GM23338 (cell line): ENCODE data around the gene CDK5. TPM values are rescaled to one million over a fixed set of nuclear protein-coding genes. Genes with fewer than 3 reads are reported as not detected.

ENCODE experiments used
- ATAC-seq: fragments of 200-7000 bp; cut with Tn5 transposase; 3 replicates; pipeline ENCODE4 v1.9.1; 2020
- DNase-seq: peaks from one replicate; pipeline ENCODE4 v3.0.0-alpha.2; 2015; ENCODE audit warnings: low spot score
- H2AFZ ChIP-seq: fragments of 200-600 bp; sonication (generic); 2 replicates; pipeline ENCODE4 v1.8.0; 2016; ENCODE audit warnings: antibody characterized with exemption, mild to moderate bottlenecking, moderate library complexity
- H3F3A ChIP-seq: fragments of 200-600 bp; sonication (generic); replicated peaks from 2 replicates; pipeline ENCODE4 v1.8.0; 2017; ENCODE audit warnings: antibody characterized with exemption, mixed run types, low read depth
- H3K27ac ChIP-seq: fragments of 200-600 bp; sonication (generic); 2 replicates; pipeline ENCODE4 v1.6.1; 2016; ENCODE audit warnings: low read depth
- H3K27me3 ChIP-seq: fragments of 200-600 bp; sonication (generic); 2 replicates; pipeline ENCODE4 v1.8.0; 2016; ENCODE audit warnings: mild to moderate bottlenecking, mixed run types, moderate library complexity; ENCODE audit not compliant: insufficient read depth
- H3K36me3 ChIP-seq: fragments of 200-600 bp; sonication (generic); 2 replicates; pipeline ENCODE4 v1.8.0; 2016; ENCODE audit warnings: mild to moderate bottlenecking; ENCODE audit not compliant: insufficient read depth
- H3K4me1 ChIP-seq: fragments of 200-600 bp; sonication (generic); 2 replicates; pipeline ENCODE4 v1.8.0; 2016; ENCODE audit warnings: mild to moderate bottlenecking, moderate library complexity; ENCODE audit not compliant: insufficient read depth
- H3K4me2 ChIP-seq: fragments of 200-600 bp; sonication (generic); 2 replicates; pipeline ENCODE4 v1.7.1; 2017; ENCODE audit warnings: mixed run types
- H3K4me3 ChIP-seq: fragments of 200-600 bp; sonication (generic); 2 replicates; pipeline ENCODE4 v1.6.1; 2016; ENCODE audit warnings: mixed run types
- H3K79me2 ChIP-seq: fragments of 200-600 bp; sonication (generic); replicated peaks from 2 replicates; pipeline ENCODE4 v1.8.0; 2017; ENCODE audit warnings: mild to moderate bottlenecking; ENCODE audit not compliant: insufficient read depth
- H3K9me2 ChIP-seq: fragments of 200-600 bp; sonication (generic); 2 replicates; pipeline ENCODE4 v1.8.0; 2017; ENCODE audit not compliant: insufficient read depth
- H4K20me1 ChIP-seq: fragments of 200-600 bp; sonication (generic); replicated peaks from 2 replicates; pipeline ENCODE4 v1.8.0; 2017; ENCODE audit warnings: mild to moderate bottlenecking; ENCODE audit not compliant: insufficient read depth
- H3K27ac Mint-ChIP-seq: 2 replicates; pipeline ENCODE4 v1.8.0; 2020; ENCODE audit warnings: inconsistent platforms, mild to moderate bottlenecking, moderate library complexity, mixed read lengths
- H3K27me3 Mint-ChIP-seq: 3 replicates; pipeline ENCODE4 v1.8.0; 2022; ENCODE audit warnings: low read depth, mild to moderate bottlenecking, moderate library complexity, mixed read lengths, inconsistent platforms; ENCODE audit not compliant: insufficient read depth, poor library complexity
- H3K36me3 Mint-ChIP-seq: 3 replicates; pipeline ENCODE4 v1.8.0; 2021; ENCODE audit warnings: low read depth, mild to moderate bottlenecking, inconsistent platforms, moderate library complexity, mixed read lengths
- H3K4me1 Mint-ChIP-seq: 3 replicates; pipeline ENCODE4 v1.8.0; 2020; ENCODE audit warnings: mild to moderate bottlenecking, inconsistent platforms, mixed read lengths
- H3K4me3 Mint-ChIP-seq: 3 replicates; pipeline ENCODE4 v1.8.0; 2021; ENCODE audit warnings: moderate library complexity, mild to moderate bottlenecking, inconsistent platforms, mixed read lengths
- H3K9me3 Mint-ChIP-seq: 3 replicates; pipeline ENCODE4 v1.8.0; 2020; ENCODE audit warnings: moderate library complexity, mild to moderate bottlenecking, inconsistent platforms, mixed read lengths
- EZH2 ChIP-seq: fragments of 200-600 bp; sonication (generic); IDR thresholded peaks from one replicate; pipeline ENCODE4 v1.8.0; 2017; ENCODE audit warnings: antibody characterized with exemption, mild to moderate bottlenecking, low read depth; ENCODE audit not compliant: unreplicated experiment
- EZH2phosphoT487 ChIP-seq: fragments of 200-600 bp; sonication (generic); IDR thresholded peaks from one replicate; pipeline ENCODE4 v1.8.1; 2018; ENCODE audit warnings: antibody characterized with exemption; ENCODE audit not compliant: unreplicated experiment
- JUNB ChIP-seq: IDR thresholded peaks from one replicate; pipeline ENCODE4 v1.6.1; 2016; ENCODE audit warnings: antibody characterized with exemption; ENCODE audit not compliant: unreplicated experiment
- NANOG ChIP-seq: IDR thresholded peaks from 2 replicates; pipeline ENCODE4 v1.6.1; 2016; ENCODE audit warnings: antibody characterized with exemption, borderline replicate concordance
- POLR2AphosphoS5 ChIP-seq: IDR thresholded peaks from 2 replicates; pipeline ENCODE4 v1.6.1; 2016; ENCODE audit warnings: antibody characterized with exemption, low read depth
- STAT1 ChIP-seq: IDR thresholded peaks from one replicate; pipeline ENCODE4 v1.6.1; 2016; ENCODE audit warnings: antibody characterized with exemption; ENCODE audit not compliant: unreplicated experiment
- ZNF114 ChIP-seq: fragments of 250-450 bp; sonication (Bioruptor Pico); IDR thresholded peaks from 2 replicates; pipeline ENCODE4 v1.5.0; 2020; ENCODE audit warnings: mild to moderate bottlenecking, moderate library complexity
- ZNF331 ChIP-seq: fragments of 250-450 bp; sonication (Bioruptor Pico); IDR thresholded peaks from 2 replicates; pipeline ENCODE4 v1.5.0; 2020; ENCODE audit warnings: low read depth, mild to moderate bottlenecking, moderate library complexity
- polyA plus RNA-seq: library from polyadenylated mRNA; unstranded; fragments of >200 nt; fragmentation: Nextera tagmentation; extraction: Ambion mirVana; gene quantifications from 2 replicates; pipeline ENCODE4 v1.2.1, GENCODE V29; 2016
- total RNA-seq: library from RNA; depleted of rRNA; stranded (reverse); fragments of >200 nt; shearing (Covaris generic); gene quantifications from 2 replicates; pipeline ENCODE4 v1.2.3, GENCODE V29; 2014
- TF ChIP-seq, protein P1 (sequence below): IDR thresholded peaks from one replicate; pipeline ENCODE4 v1.6.1; 2018; ENCODE audit warnings: antibody characterized with exemption; ENCODE audit not compliant: unreplicated experiment
- TF ChIP-seq, protein P2 (sequence below): fragments of 250-450 bp; sonication (Bioruptor Pico); IDR thresholded peaks from 2 replicates; pipeline ENCODE4 v1.5.0; 2020; ENCODE audit warnings: mild to moderate bottlenecking, moderate library complexity
- TF ChIP-seq, protein P3 (sequence below), 2 experiments: fragments of 200-600 bp in 1 of 2; sonication (generic) in 1 of 2; conservative IDR thresholded peaks; 2 replicates each; pipeline versions ENCODE4 v1.5.1 to v1.6.1; 2016 to 2017; ENCODE audit warnings: antibody characterized with exemption in 2 of 2, low read depth in 2 of 2, mild to moderate bottlenecking in 2 of 2, moderate library complexity in 1 of 2
- TF ChIP-seq, protein P4 (sequence below): IDR thresholded peaks from 2 replicates; pipeline ENCODE4 v1.6.1; 2016; ENCODE audit warnings: antibody characterized with exemption

Gene CDK5
- total and polyA plus RNA-seq, 2 experiments from 2014 or later = 19.8 to 27.1 TPM

DNA sequence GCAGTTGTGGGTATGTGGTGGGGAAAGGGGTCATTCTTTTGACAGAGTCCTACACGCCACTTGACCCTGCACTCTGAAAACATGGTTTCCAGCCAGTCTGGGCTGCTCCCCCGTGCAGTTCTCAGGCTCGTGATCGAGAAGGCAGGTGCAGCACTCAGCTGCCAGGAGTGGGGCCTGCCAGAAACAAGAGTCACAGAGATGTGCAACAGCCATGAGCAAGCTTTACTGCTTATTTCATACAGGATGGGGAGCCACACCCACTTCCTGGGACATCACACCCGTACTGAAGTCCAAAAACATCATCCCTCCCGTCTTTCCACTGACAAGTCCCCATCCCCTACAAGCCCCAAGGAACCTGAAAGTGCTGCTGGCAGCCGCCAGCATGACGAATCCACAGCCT lies 42.7 kb downstream of the CDK5 start:
- Histone ChIP-seq H3K36me3 (no peaks in the 10 kb centered on the region; the same call in 1 of the 2 replicates), H3K4me1 (peaks cover 22% of the 10 kb centered on the region), H3K27ac (no peak overlapping the region), H2AFZ (no peak overlapping the region), H3K4me2 (no peak overlapping the region), H3K79me2 (no peaks in the 10 kb centered on the region), H3K4me3 (no peak overlapping the region), H4K20me1 (no peaks in the 10 kb centered on the region), H3F3A (peaks cover 9% of the 10 kb centered on the region; the same call in 1 of the 2 replicates), H3K9me2 (no peaks in the 10 kb centered on the region), H3K27me3 (peaks cover 49% of the 10 kb centered on the region)
- Mint-ChIP-seq H3K9me3 (peaks cover 4% of the 10 kb centered on the region; the same call in 2 of the 3 replicates), H3K27ac (no peak overlapping the region), H3K4me3 (peak overlapping the region; percentile 24; the same call in 2 of the 3 replicates), H3K27me3 (peaks cover 57% of the 10 kb centered on the region), H3K4me1 (peaks cover 40% of the 10 kb centered on the region), H3K36me3 (peaks cover 8% of the 10 kb centered on the region)
- DNase-seq (no peak), ATAC-seq (no peak)
- TF ChIP-seq JUNB (no peak), EZH2 (no peak), ZNF331 (CRISPR knock-in tag) (no peak), ZNF114 (CRISPR knock-in tag) (no peak), EZH2phosphoT487 (no peak), POLR2AphosphoS5 (no peak), STAT1 (no peak), NANOG (no peak)
- TF ChIP-seq, protein P1, sequence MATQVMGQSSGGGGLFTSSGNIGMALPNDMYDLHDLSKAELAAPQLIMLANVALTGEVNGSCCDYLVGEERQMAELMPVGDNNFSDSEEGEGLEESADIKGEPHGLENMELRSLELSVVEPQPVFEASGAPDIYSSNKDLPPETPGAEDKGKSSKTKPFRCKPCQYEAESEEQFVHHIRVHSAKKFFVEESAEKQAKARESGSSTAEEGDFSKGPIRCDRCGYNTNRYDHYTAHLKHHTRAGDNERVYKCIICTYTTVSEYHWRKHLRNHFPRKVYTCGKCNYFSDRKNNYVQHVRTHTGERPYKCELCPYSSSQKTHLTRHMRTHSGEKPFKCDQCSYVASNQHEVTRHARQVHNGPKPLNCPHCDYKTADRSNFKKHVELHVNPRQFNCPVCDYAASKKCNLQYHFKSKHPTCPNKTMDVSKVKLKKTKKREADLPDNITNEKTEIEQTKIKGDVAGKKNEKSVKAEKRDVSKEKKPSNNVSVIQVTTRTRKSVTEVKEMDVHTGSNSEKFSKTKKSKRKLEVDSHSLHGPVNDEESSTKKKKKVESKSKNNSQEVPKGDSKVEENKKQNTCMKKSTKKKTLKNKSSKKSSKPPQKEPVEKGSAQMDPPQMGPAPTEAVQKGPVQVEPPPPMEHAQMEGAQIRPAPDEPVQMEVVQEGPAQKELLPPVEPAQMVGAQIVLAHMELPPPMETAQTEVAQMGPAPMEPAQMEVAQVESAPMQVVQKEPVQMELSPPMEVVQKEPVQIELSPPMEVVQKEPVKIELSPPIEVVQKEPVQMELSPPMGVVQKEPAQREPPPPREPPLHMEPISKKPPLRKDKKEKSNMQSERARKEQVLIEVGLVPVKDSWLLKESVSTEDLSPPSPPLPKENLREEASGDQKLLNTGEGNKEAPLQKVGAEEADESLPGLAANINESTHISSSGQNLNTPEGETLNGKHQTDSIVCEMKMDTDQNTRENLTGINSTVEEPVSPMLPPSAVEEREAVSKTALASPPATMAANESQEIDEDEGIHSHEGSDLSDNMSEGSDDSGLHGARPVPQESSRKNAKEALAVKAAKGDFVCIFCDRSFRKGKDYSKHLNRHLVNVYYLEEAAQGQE = no peak
- TF ChIP-seq, protein P2, sequence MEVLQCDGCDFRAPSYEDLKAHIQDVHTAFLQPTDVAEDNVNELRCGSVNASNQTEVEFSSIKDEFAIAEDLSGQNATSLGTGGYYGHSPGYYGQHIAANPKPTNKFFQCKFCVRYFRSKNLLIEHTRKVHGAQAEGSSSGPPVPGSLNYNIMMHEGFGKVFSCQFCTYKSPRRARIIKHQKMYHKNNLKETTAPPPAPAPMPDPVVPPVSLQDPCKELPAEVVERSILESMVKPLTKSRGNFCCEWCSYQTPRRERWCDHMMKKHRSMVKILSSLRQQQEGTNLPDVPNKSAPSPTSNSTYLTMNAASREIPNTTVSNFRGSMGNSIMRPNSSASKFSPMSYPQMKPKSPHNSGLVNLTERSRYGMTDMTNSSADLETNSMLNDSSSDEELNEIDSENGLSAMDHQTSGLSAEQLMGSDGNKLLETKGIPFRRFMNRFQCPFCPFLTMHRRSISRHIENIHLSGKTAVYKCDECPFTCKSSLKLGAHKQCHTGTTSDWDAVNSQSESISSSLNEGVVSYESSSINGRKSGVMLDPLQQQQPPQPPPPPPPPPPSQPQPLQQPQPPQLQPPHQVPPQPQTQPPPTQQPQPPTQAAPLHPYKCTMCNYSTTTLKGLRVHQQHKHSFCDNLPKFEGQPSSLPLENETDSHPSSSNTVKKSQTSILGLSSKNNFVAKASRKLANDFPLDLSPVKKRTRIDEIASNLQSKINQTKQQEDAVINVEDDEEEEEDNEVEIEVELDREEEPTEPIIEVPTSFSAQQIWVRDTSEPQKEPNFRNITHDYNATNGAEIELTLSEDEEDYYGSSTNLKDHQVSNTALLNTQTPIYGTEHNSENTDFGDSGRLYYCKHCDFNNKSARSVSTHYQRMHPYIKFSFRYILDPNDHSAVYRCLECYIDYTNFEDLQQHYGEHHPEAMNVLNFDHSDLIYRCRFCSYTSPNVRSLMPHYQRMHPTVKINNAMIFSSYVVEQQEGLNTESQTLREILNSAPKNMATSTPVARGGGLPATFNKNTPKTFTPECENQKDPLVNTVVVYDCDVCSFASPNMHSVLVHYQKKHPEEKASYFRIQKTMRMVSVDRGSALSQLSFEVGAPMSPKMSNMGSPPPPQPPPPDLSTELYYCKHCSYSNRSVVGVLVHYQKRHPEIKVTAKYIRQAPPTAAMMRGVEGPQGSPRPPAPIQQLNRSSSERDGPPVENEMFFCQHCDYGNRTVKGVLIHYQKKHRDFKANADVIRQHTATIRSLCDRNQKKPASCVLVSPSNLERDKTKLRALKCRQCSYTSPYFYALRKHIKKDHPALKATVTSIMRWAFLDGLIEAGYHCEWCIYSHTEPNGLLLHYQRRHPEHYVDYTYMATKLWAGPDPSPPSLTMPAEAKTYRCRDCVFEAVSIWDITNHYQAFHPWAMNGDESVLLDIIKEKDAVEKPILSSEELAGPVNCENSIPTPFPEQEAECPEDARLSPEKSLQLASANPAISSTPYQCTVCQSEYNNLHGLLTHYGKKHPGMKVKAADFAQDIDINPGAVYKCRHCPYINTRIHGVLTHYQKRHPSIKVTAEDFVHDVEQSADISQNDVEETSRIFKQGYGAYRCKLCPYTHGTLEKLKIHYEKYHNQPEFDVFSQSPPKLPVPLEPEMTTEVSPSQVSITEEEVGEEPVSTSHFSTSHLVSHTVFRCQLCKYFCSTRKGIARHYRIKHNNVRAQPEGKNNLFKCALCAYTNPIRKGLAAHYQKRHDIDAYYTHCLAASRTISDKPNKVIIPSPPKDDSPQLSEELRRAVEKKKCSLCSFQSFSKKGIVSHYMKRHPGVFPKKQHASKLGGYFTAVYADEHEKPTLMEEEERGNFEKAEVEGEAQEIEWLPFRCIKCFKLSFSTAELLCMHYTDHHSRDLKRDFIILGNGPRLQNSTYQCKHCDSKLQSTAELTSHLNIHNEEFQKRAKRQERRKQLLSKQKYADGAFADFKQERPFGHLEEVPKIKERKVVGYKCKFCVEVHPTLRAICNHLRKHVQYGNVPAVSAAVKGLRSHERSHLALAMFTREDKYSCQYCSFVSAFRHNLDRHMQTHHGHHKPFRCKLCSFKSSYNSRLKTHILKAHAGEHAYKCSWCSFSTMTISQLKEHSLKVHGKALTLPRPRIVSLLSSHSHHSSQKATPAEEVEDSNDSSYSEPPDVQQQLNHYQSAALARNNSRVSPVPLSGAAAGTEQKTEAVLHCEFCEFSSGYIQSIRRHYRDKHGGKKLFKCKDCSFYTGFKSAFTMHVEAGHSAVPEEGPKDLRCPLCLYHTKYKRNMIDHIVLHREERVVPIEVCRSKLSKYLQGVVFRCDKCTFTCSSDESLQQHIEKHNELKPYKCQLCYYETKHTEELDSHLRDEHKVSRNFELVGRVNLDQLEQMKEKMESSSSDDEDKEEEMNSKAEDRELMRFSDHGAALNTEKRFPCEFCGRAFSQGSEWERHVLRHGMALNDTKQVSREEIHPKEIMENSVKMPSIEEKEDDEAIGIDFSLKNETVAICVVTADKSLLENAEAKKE (CRISPR knock-in tag) = no peak
- TF ChIP-seq, protein P3, sequence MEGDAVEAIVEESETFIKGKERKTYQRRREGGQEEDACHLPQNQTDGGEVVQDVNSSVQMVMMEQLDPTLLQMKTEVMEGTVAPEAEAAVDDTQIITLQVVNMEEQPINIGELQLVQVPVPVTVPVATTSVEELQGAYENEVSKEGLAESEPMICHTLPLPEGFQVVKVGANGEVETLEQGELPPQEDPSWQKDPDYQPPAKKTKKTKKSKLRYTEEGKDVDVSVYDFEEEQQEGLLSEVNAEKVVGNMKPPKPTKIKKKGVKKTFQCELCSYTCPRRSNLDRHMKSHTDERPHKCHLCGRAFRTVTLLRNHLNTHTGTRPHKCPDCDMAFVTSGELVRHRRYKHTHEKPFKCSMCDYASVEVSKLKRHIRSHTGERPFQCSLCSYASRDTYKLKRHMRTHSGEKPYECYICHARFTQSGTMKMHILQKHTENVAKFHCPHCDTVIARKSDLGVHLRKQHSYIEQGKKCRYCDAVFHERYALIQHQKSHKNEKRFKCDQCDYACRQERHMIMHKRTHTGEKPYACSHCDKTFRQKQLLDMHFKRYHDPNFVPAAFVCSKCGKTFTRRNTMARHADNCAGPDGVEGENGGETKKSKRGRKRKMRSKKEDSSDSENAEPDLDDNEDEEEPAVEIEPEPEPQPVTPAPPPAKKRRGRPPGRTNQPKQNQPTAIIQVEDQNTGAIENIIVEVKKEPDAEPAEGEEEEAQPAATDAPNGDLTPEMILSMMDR (conservative IDR thresholded peaks at IDR 0.05; ENCODE audit: low read depth in 2 of 2) = no peak
- TF ChIP-seq, protein P4, sequence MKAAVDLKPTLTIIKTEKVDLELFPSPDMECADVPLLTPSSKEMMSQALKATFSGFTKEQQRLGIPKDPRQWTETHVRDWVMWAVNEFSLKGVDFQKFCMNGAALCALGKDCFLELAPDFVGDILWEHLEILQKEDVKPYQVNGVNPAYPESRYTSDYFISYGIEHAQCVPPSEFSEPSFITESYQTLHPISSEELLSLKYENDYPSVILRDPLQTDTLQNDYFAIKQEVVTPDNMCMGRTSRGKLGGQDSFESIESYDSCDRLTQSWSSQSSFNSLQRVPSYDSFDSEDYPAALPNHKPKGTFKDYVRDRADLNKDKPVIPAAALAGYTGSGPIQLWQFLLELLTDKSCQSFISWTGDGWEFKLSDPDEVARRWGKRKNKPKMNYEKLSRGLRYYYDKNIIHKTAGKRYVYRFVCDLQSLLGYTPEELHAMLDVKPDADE = no peak
